SW480 (cell line): ENCODE data around the gene LTA.

Source experiments
- DNase-seq: peaks from one replicate; pipeline ENCODE4 v3.0.0-alpha.2; 2016; ENCODE audit warnings: low spot score

The LTA gene

GRCh38 chr6:31569861-31570536, 2.1 kb upstream of the LTA start:
- no peak for DNase-seq

- DNase-seq: no peak
Measured at GRCh38 chr6:31573239-31574105, 1.4 kb downstream of the LTA start.

DNA sequence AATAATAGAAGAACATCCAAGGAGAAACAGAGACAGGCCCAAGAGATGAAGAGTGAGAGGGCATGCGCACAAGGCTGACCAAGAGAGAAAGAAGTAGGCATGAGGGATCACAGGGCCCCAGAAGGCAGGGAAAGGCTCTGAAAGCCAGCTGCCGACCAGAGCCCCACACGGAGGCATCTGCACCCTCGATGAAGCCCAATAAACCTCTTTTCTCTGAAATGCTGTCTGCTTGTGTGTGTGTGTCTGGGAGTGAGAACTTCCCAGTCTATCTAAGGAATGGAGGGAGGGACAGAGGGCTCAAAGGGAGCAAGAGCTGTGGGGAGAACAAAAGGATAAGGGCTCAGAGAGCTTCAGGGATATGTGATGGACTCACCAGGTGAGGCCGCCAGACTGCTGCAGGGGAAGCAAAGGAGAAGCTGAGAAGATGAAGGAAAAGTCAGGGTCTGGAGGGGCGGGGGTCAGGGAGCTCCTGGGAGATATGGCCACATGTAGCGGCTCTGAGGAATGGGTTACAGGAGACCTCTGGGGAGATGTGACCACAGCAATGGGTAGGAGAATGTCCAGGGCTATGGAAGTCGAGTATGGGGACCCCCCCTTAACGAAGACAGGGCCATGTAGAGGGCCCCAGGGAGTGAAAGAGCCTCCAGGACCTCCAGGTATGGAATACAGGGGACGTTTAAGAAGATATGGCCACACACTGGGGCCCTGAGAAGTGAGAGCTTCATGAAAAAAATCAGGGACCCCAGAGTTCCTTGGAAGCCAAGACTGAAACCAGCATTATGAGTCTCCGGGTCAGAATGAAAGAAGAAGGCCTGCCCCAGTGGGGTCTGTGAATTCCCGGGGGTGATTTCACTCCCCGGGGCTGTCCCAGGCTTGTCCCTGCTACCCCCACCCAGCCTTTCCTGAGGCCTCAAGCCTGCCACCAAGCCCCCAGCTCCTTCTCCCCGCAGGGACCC, 2.3 kb downstream of the LTA start:
- no peak for DNase-seq

GRCh38 chr6:31575335-31575901, 3.3 kb downstream of the LTA start, which contains the start of gene TNF:
Gene TNF (plus strand): TSS chr6:31575565. CDS start chr6:31575742, 177 bp downstream.
- DNase-seq: no peak

GRCh38 chr6:31575952-31576685, 4.0 kb downstream of the LTA start:
- no peak for DNase-seq

DNA sequence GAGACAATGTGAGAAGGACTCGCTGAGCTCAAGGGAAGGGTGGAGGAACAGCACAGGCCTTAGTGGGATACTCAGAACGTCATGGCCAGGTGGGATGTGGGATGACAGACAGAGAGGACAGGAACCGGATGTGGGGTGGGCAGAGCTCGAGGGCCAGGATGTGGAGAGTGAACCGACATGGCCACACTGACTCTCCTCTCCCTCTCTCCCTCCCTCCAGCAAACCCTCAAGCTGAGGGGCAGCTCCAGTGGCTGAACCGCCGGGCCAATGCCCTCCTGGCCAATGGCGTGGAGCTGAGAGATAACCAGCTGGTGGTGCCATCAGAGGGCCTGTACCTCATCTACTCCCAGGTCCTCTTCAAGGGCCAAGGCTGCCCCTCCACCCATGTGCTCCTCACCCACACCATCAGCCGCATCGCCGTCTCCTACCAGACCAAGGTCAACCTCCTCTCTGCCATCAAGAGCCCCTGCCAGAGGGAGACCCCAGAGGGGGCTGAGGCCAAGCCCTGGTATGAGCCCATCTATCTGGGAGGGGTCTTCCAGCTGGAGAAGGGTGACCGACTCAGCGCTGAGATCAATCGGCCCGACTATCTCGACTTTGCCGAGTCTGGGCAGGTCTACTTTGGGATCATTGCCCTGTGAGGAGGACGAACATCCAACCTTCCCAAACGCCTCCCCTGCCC, 4.9 kb downstream of the LTA start:
- no peak for DNase-seq

DNA sequence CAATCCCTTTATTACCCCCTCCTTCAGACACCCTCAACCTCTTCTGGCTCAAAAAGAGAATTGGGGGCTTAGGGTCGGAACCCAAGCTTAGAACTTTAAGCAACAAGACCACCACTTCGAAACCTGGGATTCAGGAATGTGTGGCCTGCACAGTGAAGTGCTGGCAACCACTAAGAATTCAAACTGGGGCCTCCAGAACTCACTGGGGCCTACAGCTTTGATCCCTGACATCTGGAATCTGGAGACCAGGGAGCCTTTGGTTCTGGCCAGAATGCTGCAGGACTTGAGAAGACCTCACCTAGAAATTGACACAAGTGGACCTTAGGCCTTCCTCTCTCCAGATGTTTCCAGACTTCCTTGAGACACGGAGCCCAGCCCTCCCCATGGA, 5.5 kb downstream of the LTA start:
- no peak for DNase-seq

DNA sequence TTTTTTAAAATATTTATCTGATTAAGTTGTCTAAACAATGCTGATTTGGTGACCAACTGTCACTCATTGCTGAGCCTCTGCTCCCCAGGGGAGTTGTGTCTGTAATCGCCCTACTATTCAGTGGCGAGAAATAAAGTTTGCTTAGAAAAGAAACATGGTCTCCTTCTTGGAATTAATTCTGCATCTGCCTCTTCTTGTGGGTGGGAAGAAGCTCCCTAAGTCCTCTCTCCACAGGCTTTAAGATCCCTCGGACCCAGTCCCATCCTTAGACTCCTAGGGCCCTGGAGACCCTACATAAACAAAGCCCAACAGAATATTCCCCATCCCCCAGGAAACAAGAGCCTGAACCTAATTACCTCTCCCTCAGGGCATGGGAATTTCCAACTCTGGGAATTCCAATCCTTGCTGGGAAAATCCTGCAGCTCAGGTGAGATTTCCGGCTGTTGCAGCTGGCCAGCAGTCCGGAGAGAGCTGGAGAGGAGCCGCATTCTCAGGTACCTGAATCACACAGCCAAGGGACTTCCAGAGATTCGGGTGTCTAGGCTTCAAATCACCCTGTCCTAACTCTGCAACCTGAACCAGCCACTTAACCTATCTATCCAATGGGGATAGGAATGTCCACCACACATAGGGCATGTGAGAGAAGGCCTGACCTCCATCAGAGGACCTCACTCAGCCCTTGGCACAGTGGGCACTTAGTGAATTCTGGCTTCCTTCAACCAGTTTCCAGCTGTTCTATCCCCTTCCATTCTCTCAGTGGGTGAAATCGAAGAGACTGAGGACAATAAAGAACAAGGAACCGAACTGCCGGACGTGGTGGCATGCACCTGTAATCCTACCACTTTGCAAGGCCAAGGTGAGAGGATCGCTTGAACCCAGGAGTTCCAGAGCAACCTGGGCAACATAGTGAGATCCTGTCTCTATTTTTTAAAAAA, 6.4 kb downstream of the LTA start:
- DNase-seq: peak; percentile 46

- DNase-seq: no peak
Measured at GRCh38 chr6:31579119-31579505, 7.0 kb downstream of the LTA start.

- no peak for DNase-seq
Measured at GRCh38 chr6:31579546-31580437, 7.7 kb downstream of the LTA start.

DNA sequence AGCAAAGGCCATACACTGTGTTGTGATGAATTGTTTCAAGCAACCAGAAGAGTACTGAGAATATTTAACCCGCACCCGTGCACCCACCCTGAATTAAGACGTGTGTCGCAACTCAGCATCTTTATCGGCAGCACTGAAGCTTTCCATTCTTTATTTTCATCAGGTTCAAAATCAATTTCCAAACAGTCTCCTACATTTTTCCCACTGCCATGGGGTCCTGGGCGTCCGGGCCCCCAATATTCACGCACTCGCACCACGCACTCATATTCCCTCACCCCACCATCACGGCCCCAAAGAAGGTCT, 8.3 kb downstream of the LTA start:
- no peak for DNase-seq

- peak; percentile 62 for DNase-seq
Measured at GRCh38 chr6:31580807-31581433, 8.8 kb downstream of the LTA start.

DNA sequence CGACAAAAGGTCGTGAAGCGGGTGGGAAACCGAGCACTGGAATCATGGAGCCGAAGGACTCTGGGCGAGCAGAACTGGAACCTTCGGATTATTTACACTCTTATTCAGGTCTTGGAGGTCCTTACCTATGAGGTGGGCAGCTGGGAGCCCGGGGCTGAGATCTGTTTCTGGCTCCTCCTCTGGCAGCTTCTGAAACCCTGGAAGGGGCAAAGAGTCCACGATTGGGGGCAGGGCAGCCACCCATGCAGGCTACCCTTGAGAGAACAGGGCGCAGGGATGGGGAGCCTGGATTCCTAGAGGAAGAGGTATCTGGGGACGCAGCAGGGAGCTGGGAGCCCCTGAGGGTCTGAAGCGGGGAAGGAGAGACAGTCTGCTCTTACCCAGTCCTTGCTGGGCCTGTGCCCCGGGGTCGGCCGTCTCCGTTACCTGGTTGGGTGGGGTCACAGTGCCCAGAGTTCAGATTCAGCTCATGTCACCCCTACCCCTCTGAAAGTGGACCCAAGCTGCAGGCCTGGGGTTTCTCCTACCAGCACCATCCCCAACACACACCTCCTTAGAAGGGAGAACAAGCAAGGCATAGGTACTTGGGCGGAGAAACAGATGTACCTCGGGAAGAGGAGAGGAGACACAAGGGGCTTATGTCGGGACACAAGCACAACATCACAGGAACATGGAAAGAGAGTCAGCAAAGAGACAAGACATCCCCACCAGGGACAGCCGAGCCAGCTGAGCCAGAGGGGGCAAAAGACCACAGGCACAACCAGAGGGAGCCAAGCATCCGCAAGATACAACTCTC, 9.5 kb downstream of the LTA start:
- no peak for DNase-seq

- no peak for DNase-seq
Measured at GRCh38 chr6:31582230-31582643, 10.1 kb downstream of the LTA start, which contains the start of gene LTB. Gene LTB (minus strand): TSS chr6:31582424. CDS start chr6:31582417, 7 bp downstream.

DNA sequence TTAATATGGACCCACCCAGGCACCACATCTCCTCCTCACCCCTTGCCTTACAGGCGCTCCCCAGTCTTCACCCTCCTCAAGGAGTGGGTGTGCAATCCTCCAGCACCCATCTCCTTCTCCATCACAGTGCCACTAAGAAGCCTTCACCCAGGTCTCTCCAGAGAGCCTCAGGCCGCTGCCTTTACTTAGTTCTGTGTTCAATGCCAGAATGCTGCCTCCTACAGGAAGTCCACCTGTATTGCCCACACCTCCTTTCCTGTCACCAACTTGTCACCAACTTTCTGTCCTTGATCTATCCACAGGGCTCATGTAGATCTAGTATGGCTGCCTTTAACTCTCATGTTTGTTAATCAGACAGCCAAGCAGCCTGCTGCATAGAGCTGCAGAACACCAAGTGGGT, 13.4 kb downstream of the LTA start:
- peak; percentile 22 for DNase-seq

- DNase-seq: no peak
Measured at GRCh38 chr6:31586008-31586407, 13.9 kb downstream of the LTA start, which contains the start of gene LST1. Gene LST1 (plus strand): TSS chr6:31586277. CDS start chr6:31587300, 1,023 bp downstream.
